Caco-2 (cell line): ENCODE data around the gene SLC25A34. TPM values are rescaled to one million over a fixed set of nuclear protein-coding genes. Genes with fewer than 3 reads are reported as not detected.

Experiments used
- BruUV-seq: library from RNA; stranded (reverse); fragments of 400-500 nt; replicated peaks from 2 replicates; lab custom pipeline; 2021; lab: Mats Ljungman, UMichigan
- CTCF ChIA-PET: fragments of 300-600 bp; sonication (Branson Sonifier 250); formaldehyde crosslinking; loops from one replicate; lab custom pipeline; 2022; ENCODE audit warnings: antibody characterized with exemption; lab: Charles Lee
- POLR2A ChIA-PET: fragments of 300-600 bp; sonication (Branson Sonifier 250); formaldehyde crosslinking; loops from one replicate; lab custom pipeline; 2022; ENCODE audit warnings: antibody characterized with exemption; lab: Charles Lee
- DNase-seq, 2 experiments: peaks; one replicate each; pipeline versions ENCODE4 v3.0.0 to v3.0.0-alpha.2; 2020 to 2022
- H3K27me3 ChIP-seq: replicated peaks from 2 replicates; pipeline ENCODE4 v1.6.0; 2011; ENCODE audit warnings: low read length; ENCODE audit not compliant: control insufficient read depth, insufficient read depth
- H3K36me3 ChIP-seq: 2 replicates; pipeline ENCODE4 v1.5.1; 2011; ENCODE audit warnings: low read length; ENCODE audit not compliant: control insufficient read depth, insufficient read depth
- H3K4me1 ChIP-seq: fragments of 250-450 bp; sonication (Bioruptor Pico); 2 replicates; pipeline ENCODE4 v1.5.1; 2020; ENCODE audit warnings: mild to moderate bottlenecking
- H3K4me3 ChIP-seq: 2 replicates; pipeline ENCODE4 v1.5.1; 2011; ENCODE audit warnings: low read depth, mild to moderate bottlenecking, control low read depth, low read length
- H3K9me3 ChIP-seq: fragments of 250-450 bp; sonication (Bioruptor Pico); 2 replicates; pipeline ENCODE4 v1.5.1; 2020; ENCODE audit warnings: mild to moderate bottlenecking, moderate library complexity
- H3K27ac Mint-ChIP-seq: one replicate; pipeline ENCODE4 v1.8.0; 2022; ENCODE audit warnings: mixed read lengths; ENCODE audit not compliant: unreplicated experiment
- H3K27me3 Mint-ChIP-seq: one replicate; pipeline ENCODE4 v1.8.0; 2022; ENCODE audit warnings: mixed read lengths; ENCODE audit not compliant: insufficient read depth, unreplicated experiment
- H3K36me3 Mint-ChIP-seq: one replicate; pipeline ENCODE4 v1.8.0; 2022; ENCODE audit warnings: mild to moderate bottlenecking, mixed read lengths; ENCODE audit not compliant: insufficient read depth, unreplicated experiment
- H3K4me1 Mint-ChIP-seq: one replicate; pipeline ENCODE4 v1.8.0; 2022; ENCODE audit warnings: low read depth, mixed read lengths; ENCODE audit not compliant: unreplicated experiment
- H3K4me3 Mint-ChIP-seq: one replicate; pipeline ENCODE4 v1.8.0; 2022; ENCODE audit warnings: mild to moderate bottlenecking, moderate library complexity, mixed read lengths; ENCODE audit not compliant: unreplicated experiment
- H3K9me3 Mint-ChIP-seq: one replicate; pipeline ENCODE4 v1.8.0; 2022; ENCODE audit warnings: mixed read lengths; ENCODE audit not compliant: unreplicated experiment
- CTCF ChIP-seq, 2 experiments: fragments of 200-600 bp in 1 of 2; IDR thresholded peaks; 1 replicate in 1 of 2; 2 replicates in 1 of 2; pipeline versions ENCODE4 v1.5.1 to v1.8.0; 2011 to 2022; ENCODE audit warnings: antibody characterized with exemption in 1 of 2, control low read depth in 1 of 2, inconsistent platforms in 1 of 2, low read depth in 1 of 2, low read length in 1 of 2, mild to moderate bottlenecking in 1 of 2, moderate library complexity in 1 of 2; ENCODE audit not compliant: insufficient read depth in 1 of 2, severe bottlenecking in 1 of 2, unreplicated experiment in 1 of 2
- intact Hi-C: fragments of 100-400 bp; cut with micrococcal nuclease; formaldehyde crosslinking; loops from one replicate; pipeline ENCODE4 v1.10.0; 2022; ENCODE audit not compliant: unreplicated experiment
- total RNA-seq: library from RNA; stranded (reverse); gene quantifications from 2 replicates; pipeline ENCODE4 v1.2.3, GENCODE V29; 2022

SLC25A34 gene
- total RNA-seq, 1 experiment from 2014 or later, result 1.1 TPM

- H3K9me3 ChIP-seq, result no peaks in the 10 kb centered on the region
- Mint-ChIP-seq H3K27me3 (no peaks in the 10 kb centered on the region), H3K4me1 (peaks cover 6% of the 10 kb centered on the region), H3K27ac (no peak overlapping the region), H3K9me3 (no peaks in the 10 kb centered on the region), H3K4me3 (no peak overlapping the region), H3K36me3 (peaks cover 27% of the 10 kb centered on the region)
- no peak for TF ChIP-seq CTCF (IDR thresholded peaks at IDR 0.05; ENCODE audit: insufficient read depth in 1 of 2, low read depth in 1 of 2, low read length in 1 of 2, severe bottlenecking in 1 of 2, unreplicated experiment in 1 of 2)
- ChIA-PET CTCF (no interaction called here), POLR2A (no interaction called here)
- DNase-seq, result no peak
- intact Hi-C loops, result no loop called here
- H3K36me3 ChIP-seq, result no peaks in the 10 kb centered on the region
- H3K4me3 ChIP-seq, result no peak overlapping the region
- no peaks in the 10 kb centered on the region for H3K27me3 ChIP-seq
- peaks cover 10% of the 10 kb centered on the region for H3K4me1 ChIP-seq
- no TSS peak for BruUV-seq
Measured at GRCh38 chr1:15731735-15732685, 4.0 kb upstream of the SLC25A34 start.

GRCh38 chr1:15732686-15733081 is 3.4 kb upstream of the SLC25A34 start:
- Histone ChIP-seq H3K9me3 (no peaks in the 10 kb centered on the region), H3K27me3 (no peaks in the 10 kb centered on the region), H3K4me3 (no peak overlapping the region), H3K36me3 (no peaks in the 10 kb centered on the region), H3K4me1 (peaks cover 10% of the 10 kb centered on the region)
- Mint-ChIP-seq H3K36me3 (peaks cover 20% of the 10 kb centered on the region), H3K27me3 (no peaks in the 10 kb centered on the region), H3K9me3 (no peaks in the 10 kb centered on the region), H3K4me1 (peaks cover 6% of the 10 kb centered on the region), H3K27ac (no peak overlapping the region), H3K4me3 (no peak overlapping the region)
- ChIA-PET POLR2A (no interaction called here), CTCF (no interaction called here)
- no TSS peak for BruUV-seq
- TF ChIP-seq CTCF (IDR thresholded peaks at IDR 0.05; ENCODE audit: insufficient read depth in 1 of 2, low read depth in 1 of 2, low read length in 1 of 2, severe bottlenecking in 1 of 2, unreplicated experiment in 1 of 2), result no peak
- intact Hi-C loops, result no loop called here
- DNase-seq, result no peak

DNA sequence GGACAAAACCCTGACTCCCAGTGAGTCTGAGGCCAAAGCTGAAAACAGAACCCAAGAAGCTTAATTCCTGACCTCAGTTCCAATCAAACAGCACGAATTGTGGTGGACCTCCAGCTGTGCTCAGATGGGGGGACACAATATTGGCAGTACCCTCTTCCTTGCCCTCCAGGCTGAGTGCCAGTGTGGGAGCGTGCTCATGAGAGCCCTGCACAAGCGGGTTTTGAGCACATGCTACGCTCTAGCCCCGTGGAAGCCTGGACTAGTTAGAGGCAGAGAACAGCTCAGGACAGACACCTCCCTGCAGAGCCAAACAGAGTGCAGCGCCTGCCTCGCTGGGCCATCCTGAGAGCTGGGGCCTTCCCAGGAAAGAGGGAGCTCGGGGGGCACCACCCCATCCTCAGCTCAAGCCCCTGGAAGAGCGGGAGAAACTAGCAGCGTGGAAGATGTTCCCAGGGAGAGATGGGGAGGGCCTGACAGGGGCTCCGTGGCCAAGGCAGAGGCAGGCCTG is 2.8 kb upstream of the SLC25A34 start:
- POLR2A ChIA-PET, result no interaction called here
- CTCF ChIA-PET, result no interaction called here

More for the DNA sequence above, 2.8 kb upstream of the SLC25A34 start:
- H3K27ac Mint-ChIP-seq, result no peak overlapping the region
- no peak overlapping the region for H3K4me3 Mint-ChIP-seq
- H3K9me3 ChIP-seq, result no peaks in the 10 kb centered on the region
- no peaks in the 10 kb centered on the region for H3K27me3 Mint-ChIP-seq
- H3K27me3 ChIP-seq, result no peaks in the 10 kb centered on the region
- H3K4me3 ChIP-seq, result no peak overlapping the region
- H3K36me3 Mint-ChIP-seq, result peaks cover 16% of the 10 kb centered on the region
- H3K9me3 Mint-ChIP-seq, result no peaks in the 10 kb centered on the region
- no peak for DNase-seq
- no TSS peak for BruUV-seq
- intact Hi-C loops, result no loop called here
- H3K4me1 Mint-ChIP-seq, result peaks cover 6% of the 10 kb centered on the region
- no peak for TF ChIP-seq CTCF (IDR thresholded peaks at IDR 0.05; ENCODE audit: insufficient read depth in 1 of 2, low read depth in 1 of 2, low read length in 1 of 2, severe bottlenecking in 1 of 2, unreplicated experiment in 1 of 2)
- no peaks in the 10 kb centered on the region for H3K36me3 ChIP-seq
- H3K4me1 ChIP-seq, result peaks cover 10% of the 10 kb centered on the region
